ENCODE results near the gene PLD1. TPM values are rescaled to one million over a fixed set of nuclear protein-coding genes. Genes with fewer than 3 reads are reported as not detected.

The PLD1 gene
- total and polyA plus RNA-seq, 10 of the 15 experiments (the other 5 are each of a cell fraction or from before 2014, with no cell fraction given): 2.9 to 108 (median 3.6) TPM

GRCh38 chr3:171755015-171755589 is 55.2 kb downstream of the PLD1 start:
- BruUV-seq (replicated peaks): TSS peak; percentile 8
- Histone ChIP-seq H3K4me2 (ENCODE audit: control insufficient read depth, insufficient read depth) (peak overlapping the region; percentile 30; the same call in 1 of the 2 replicates), H3K4me3 (no peak overlapping the region), H3K27ac (ENCODE audit: control insufficient read depth, insufficient read depth) (no peak overlapping the region; the same call in 1 of the 2 replicates), H3K36me3 (ENCODE audit: control insufficient read depth in 2 of 2, insufficient read depth in 2 of 2, low read length in 1 of 2) (no peaks in the 10 kb centered on the region; a peak in 1 of 4 replicates), H2AFZ (ENCODE audit: control insufficient read depth, low read depth, low read length) (no peak overlapping the region; the same call in 1 of the 2 replicates), H3K27me3 (replicated peaks in 1 of 2; ENCODE audit: control insufficient read depth in 2 of 2, insufficient read depth in 2 of 2, low read length in 1 of 2) (peaks cover 0 to 3% of the 10 kb centered on the region in 2 experiments; a peak in 1 of 4 replicates), H3K79me2 (ENCODE audit: control insufficient read depth, insufficient read depth, low read length) (no peaks in the 10 kb centered on the region), H3K4me1 (ENCODE audit: control insufficient read depth, insufficient read depth, low read length) (no peaks in the 10 kb centered on the region; the same call in 1 of the 2 replicates), H4K20me1 (ENCODE audit: control insufficient read depth, insufficient read depth) (no peaks in the 10 kb centered on the region), H3K9me3 (replicated peaks; ENCODE audit: control insufficient read depth, insufficient read depth, low read length) (no peaks in the 10 kb centered on the region), H3K9ac (ENCODE audit: control insufficient read depth, insufficient read depth, low read length) (no peak overlapping the region)
- TF ChIP-seq IKZF2 (IDR thresholded peaks at IDR 0.05) (peak; percentile 25 to 32; a peak in 1 of 4 replicates), NBN (IDR thresholded peaks at IDR 0.05) (peak; percentile 66; the same call in 1 of the 2 replicates), ZNF592 (IDR thresholded peaks at IDR 0.05) (no peak), SPI1 (IDR thresholded peaks at IDR 0.05; ENCODE audit: borderline replicate concordance, insufficient read depth, low read depth, low read length) (peak; percentile 53; the same call in 1 of the 2 replicates), RELB (IDR thresholded peaks at IDR 0.05; ENCODE audit: low read depth) (peak; percentile 51), DPF2 (IDR thresholded peaks at IDR 0.05) (no peak), IKZF1 (conservative IDR thresholded peaks at IDR 0.05) (peak; percentile 31; the same call in 1 of the 2 replicates), MLLT1 (IDR thresholded peaks at IDR 0.05) (peak; percentile 44; the same call in 1 of the 2 replicates), BRCA1 (IDR thresholded peaks at IDR 0.05; ENCODE audit: low read depth, low read length) (no peak), JUNB (IDR thresholded peaks at IDR 0.05) (no peak), IRF4 (IDR thresholded peaks at IDR 0.05; ENCODE audit: low read depth, low read length) (no peak), SIN3A (IDR thresholded peaks at IDR 0.05; ENCODE audit: low read depth, low read length) (no peak), RAD21 (IDR thresholded peaks at IDR 0.05; ENCODE audit: insufficient read depth, low read depth, low read length) (no peak)
- FAIRE-seq: no peak
- ChIA-PET SMC1A (ENCODE audit: uncharacterized antibody, unreplicated experiment) (interaction anchor here (0.9 to 8.7 kb wide), 16 partner anchors 9 to 79 kb away, joined by 3 to 192 read pairs (median 4); no protein-coding TSS in a partner anchor), CTCF (interaction anchor here (0.6 to 12.1 kb wide), 5 partner anchors 14 to 646 kb away, joined by 3 to 210 read pairs (median 3); no protein-coding TSS in a partner anchor), POLR2A (interaction anchor here (0.7 to 3.3 kb wide), 8 partner anchors 10 to 79 kb away, joined by 3 to 19 read pairs (median 5); partner anchors contain the start of gene PLD1), RAD21 (ENCODE audit: unreplicated experiment) (interaction anchor here (0.8 to 7.7 kb wide), 8 partner anchors 10 to 746 kb away, joined by 3 to 119 read pairs (median 5); no protein-coding TSS in a partner anchor)
- 14% methylated on average over 2 of the region's 2 CpGs for WGBS (ENCODE audit: insufficient coverage, insufficient replicate concordance, low lambda C conversion rate, missing lambda C conversion rate)
- in situ Hi-C loops (cut with MboI) (no loop called here), intact Hi-C loops (cut with micrococcal nuclease; ENCODE audit: unreplicated experiment) (no loop called here)
- DNase-seq (ENCODE audit: low read depth, low spot score): no peak
- ATAC-seq: peak; percentile 65

Data from GM12878 (cell line).